Endothelial cell of umbilical vein (primary cell): ENCODE measurements around the gene ACSM2A. TPM values are rescaled to one million over a fixed set of nuclear protein-coding genes. Genes with fewer than 3 reads are reported as not detected.
A peak's percentile ranks its signal among the peaks of the same experiment; 100 is the strongest.
"Not testable (repeated sequence)": the region's sequence is repeated elsewhere in the genome, so short reads cannot be mapped to it uniquely, and the experiment has no call there.

Experiments used
- Bru-seq: library from RNA; stranded (reverse); fragments of 400-500 nt; gene quantifications from one replicate; lab custom pipeline; 2021; lab: Mats Ljungman, UMichigan
- BruChase-seq, 2 experiments: library from RNA; stranded (reverse); fragments of 400-500 nt; gene quantifications; one replicate each; lab custom pipeline; 2021; lab: Mats Ljungman, UMichigan
- BruUV-seq: library from RNA; stranded (reverse); fragments of 400-500 nt; replicated peaks from 2 replicates; lab custom pipeline; 2021; lab: Mats Ljungman, UMichigan
- CTCF ChIA-PET: fragments of 300-600, 350-600 bp; sonication (Branson Sonifier 250); formaldehyde crosslinking; loops from one replicate; lab custom pipeline; 2021; ENCODE audit warnings: antibody characterized with exemption, inconsistent platforms; lab: Charles Lee
- POLR2A ChIA-PET: fragments of 300-600, 350-600 bp; sonication (Branson Sonifier 250); formaldehyde crosslinking; loops from one replicate; lab custom pipeline; 2021; ENCODE audit warnings: antibody characterized with exemption, inconsistent platforms; lab: Charles Lee
- DNase-seq: peaks from one replicate; pipeline ENCODE4 v3.0.0-alpha.2; 2011; ENCODE audit warnings: low read depth, low spot score
- FAIRE-seq: peaks from 2 replicates; lab custom pipeline; 2011; peaks lifted over from hg19 to GRCh38; lab: Jason Lieb, UNC
- H2AFZ ChIP-seq: 2 replicates; pipeline ENCODE4 v1.6.0; 2012; ENCODE audit warnings: low read depth, low read length, control low read depth, inconsistent platforms
- H3K27ac ChIP-seq: 2 replicates; pipeline ENCODE4 v1.5.1; 2011; ENCODE audit warnings: low read depth, mild to moderate bottlenecking, control low read depth, low read length, moderate library complexity; ENCODE audit not compliant: insufficient read depth
- H3K27me3 ChIP-seq, 2 experiments: 2 replicates each; pipeline versions ENCODE4 v1.6.0 to v1.6.1; 2011; ENCODE audit warnings: low read length in 2 of 2, mixed read lengths in 1 of 2; ENCODE audit not compliant: control insufficient read depth in 2 of 2, insufficient read depth in 2 of 2
- H3K36me3 ChIP-seq, 2 experiments: 2 replicates in 1 of 2; 3 replicates in 1 of 2; pipeline ENCODE4 v1.5.1; 2011; ENCODE audit warnings: low read length in 2 of 2, mild to moderate bottlenecking in 1 of 2, moderate library complexity in 1 of 2; ENCODE audit not compliant: control insufficient read depth in 2 of 2, insufficient read depth in 2 of 2; ENCODE audit errors: extremely low read depth in 1 of 2
- H3K4me1 ChIP-seq: 3 replicates; pipeline ENCODE4 v1.5.1; 2011; ENCODE audit warnings: mild to moderate bottlenecking, low read length; ENCODE audit not compliant: control insufficient read depth, insufficient read depth; ENCODE audit errors: extremely low read depth
- H3K4me2 ChIP-seq: 2 replicates; pipeline ENCODE4 v1.6.1; 2011; ENCODE audit warnings: low read length, control low read depth, mixed read lengths; ENCODE audit not compliant: insufficient read depth
- H3K4me3 ChIP-seq, 3 experiments: fragments of 200-600 bp in 1 of 3; sonication (generic), shearing (Covaris generic) in 1 of 3; replicated peaks in 1 of 3; 2 replicates each; pipeline ENCODE4 v1.5.1; 2011 to 2016; ENCODE audit warnings: control low read depth in 3 of 3, low read length in 3 of 3, mild to moderate bottlenecking in 2 of 3, inconsistent platforms in 1 of 3, low read depth in 1 of 3, moderate library complexity in 1 of 3; ENCODE audit not compliant: insufficient read depth in 1 of 3
- H3K79me2 ChIP-seq: 2 replicates; pipeline ENCODE4 v1.6.0; 2012; ENCODE audit warnings: low read length, inconsistent platforms; ENCODE audit not compliant: control insufficient read depth, insufficient read depth
- H3K9ac ChIP-seq: replicated peaks from 2 replicates; pipeline ENCODE3; 2011; ENCODE audit warnings: low read length, control low read depth; ENCODE audit not compliant: insufficient read depth; ENCODE audit errors: extremely low read depth
- H3K9me1 ChIP-seq: replicated peaks from 3 replicates; pipeline ENCODE4 v1.6.0; 2011; ENCODE audit warnings: mild to moderate bottlenecking, low read length; ENCODE audit not compliant: control insufficient read depth, insufficient read depth; ENCODE audit errors: extremely low read depth
- H3K9me3 ChIP-seq: replicated peaks from 2 replicates; pipeline ENCODE4 v1.5.1; 2012; ENCODE audit warnings: low read length, inconsistent platforms; ENCODE audit not compliant: control insufficient read depth, insufficient read depth
- H4K20me1 ChIP-seq: replicated peaks from 2 replicates; pipeline ENCODE3; 2011; ENCODE audit warnings: mild to moderate bottlenecking, low read length; ENCODE audit not compliant: control insufficient read depth, insufficient read depth; ENCODE audit errors: extremely low read depth
- CTCF ChIP-seq, 2 donors: IDR thresholded peaks; 1 replicate in 1 of 2; 2 replicates in 1 of 2; pipeline ENCODE4 v1.5.1; 2011; ENCODE audit warnings: low read length in 2 of 2, mild to moderate bottlenecking in 2 of 2, moderate library complexity in 2 of 2, control low read depth in 1 of 2, inconsistent platforms in 1 of 2, low read depth in 1 of 2; ENCODE audit not compliant: insufficient read depth in 1 of 2; ENCODE audit errors: extremely low read depth in 1 of 2
- EZH2 ChIP-seq: IDR thresholded peaks from 2 replicates; pipeline ENCODE4 v1.6.1; 2012; ENCODE audit warnings: borderline replicate concordance, low read depth, mild to moderate bottlenecking, moderate library complexity, low read length, inconsistent platforms; ENCODE audit not compliant: severe bottlenecking
- FOS ChIP-seq: IDR thresholded peaks from 2 replicates; pipeline ENCODE4 v1.6.1; 2011; ENCODE audit warnings: mild to moderate bottlenecking, low read length, moderate library complexity, borderline replicate concordance; ENCODE audit not compliant: insufficient read depth
- GATA2 ChIP-seq: IDR thresholded peaks from 2 replicates; pipeline ENCODE4 v1.7.0; 2011; ENCODE audit warnings: low read depth, mild to moderate bottlenecking, moderate library complexity, mixed read lengths, low read length; ENCODE audit not compliant: insufficient read length, insufficient read depth
- JUN ChIP-seq: IDR thresholded peaks from 2 replicates; pipeline ENCODE4 v1.6.1; 2011; ENCODE audit warnings: borderline replicate concordance, low read depth; ENCODE audit not compliant: insufficient read length, insufficient read depth
- MAX ChIP-seq: IDR thresholded peaks from 2 replicates; pipeline ENCODE4 v1.6.1; 2011; ENCODE audit not compliant: insufficient read depth, insufficient read length
- MYC ChIP-seq: IDR thresholded peaks from one replicate; pipeline ENCODE4 v1.6.1; 2011; ENCODE audit warnings: mild to moderate bottlenecking, low read depth, low read length
- POLR2A ChIP-seq: IDR thresholded peaks from 2 replicates; pipeline ENCODE4 v1.6.1; 2012; ENCODE audit warnings: low read depth, mild to moderate bottlenecking, control low read depth, low read length
- POLR2AphosphoS5 ChIP-seq: IDR thresholded peaks from 2 replicates; pipeline ENCODE4 v1.6.1; 2012; ENCODE audit warnings: low read depth, mild to moderate bottlenecking, control low read depth, low read length, moderate library complexity; ENCODE audit not compliant: insufficient read depth
- dilution Hi-C: fragments of 300-500 bp; cut with MboI; formaldehyde crosslinking; loops from one replicate; pipeline ENCODE4 v1.15.0; 2019; ENCODE audit warnings: low sequenced_read_pairs; ENCODE audit not compliant: extremely low pct_ligation_motif_present
- intact Hi-C: fragments of 100-400 bp; cut with micrococcal nuclease; formaldehyde crosslinking; loops from one replicate; pipeline ENCODE4 v1.10.0; 2022
- long read RNA-seq: library from polyadenylated mRNA; stranded (forward); transcript quantifications from one replicate; pipeline ENCODE4 v2.0.0, GENCODE V29; 2021
- polyA minus RNA-seq, 3 experiments: library from RNA; depleted of rRNA, polyadenylated mRNA; stranded (reverse); fragments of >200 nt; gene quantifications; 1 replicate in 1 of 3; 2 replicates in 2 of 3; pipeline ENCODE4 v1.2.3, GENCODE V29; 2011
- polyA plus RNA-seq, 4 experiments: library from polyadenylated mRNA; depleted of rRNA in 3 of 4; stranded (reverse) in 3 of 4; unstranded in 1 of 4; fragments of >200 nt; gene quantifications; 2 replicates each; pipeline versions ENCODE4 v1.2.1 to v1.2.3, GENCODE V29; 2011 to 2012; ENCODE audit warnings: missing spikeins in 1 of 4
- total RNA-seq: library from RNA; stranded (reverse); gene quantifications from 2 replicates; pipeline ENCODE4 v1.2.3, GENCODE V29; 2021

ACSM2A gene
- not detected in 2 replicates for total RNA-seq
- polyA plus RNA-seq: 0.03 TPM in 1 of 2 replicates, not detected in the other
- 0.03 TPM in 2 replicates for polyA plus RNA-seq (2011; cell fraction: cytosol; rRNA removed)
- 0.07 and 0.08 TPM in 2 replicates for polyA plus RNA-seq (2011; cell fraction: nucleus; rRNA removed)
- not detected in 2 replicates for polyA plus RNA-seq (2012)
- polyA minus RNA-seq: not detected in 2 replicates
- not detected for polyA minus RNA-seq (2011; cell fraction: cytosol; rRNA and poly(A)+ RNA removed)
- not detected in 2 replicates for polyA minus RNA-seq (2011; cell fraction: nucleus; rRNA and poly(A)+ RNA removed)
- percentile 3 among the genes with signal in this experiment for Bru-seq, nascent RNA
- BruChase-seq, experiment 1, labeled RNA remaining after a 6-hour chase: not detected
- BruChase-seq, experiment 2, labeled RNA remaining after a 2-hour chase: not detected
- long read RNA-seq: 0 reads

GRCh38 chr16:20451364-20451763 lies at the start of gene ACSM2A:
TSS of gene ACSM2A (plus strand) at chr16:20451521. CDS start at chr16:20460115, 8,594 bp downstream.
- H3K9ac ChIP-seq, FAIRE-seq, CTCF ChIA-PET, intact Hi-C loops, H3K36me3 ChIP-seq, H3K27ac ChIP-seq, H3K9me1 ChIP-seq, dilution Hi-C loops, H3K79me2 ChIP-seq, POLR2A ChIA-PET, H3K27me3 ChIP-seq, BruUV-seq, H4K20me1 ChIP-seq, H3K4me3 ChIP-seq, DNase-seq, H3K4me1 ChIP-seq, H3K9me3 ChIP-seq, H3K4me2 ChIP-seq, H2AFZ ChIP-seq: not testable (repeated sequence)

GRCh38 chr16:20402651-20403050 lies 48.7 kb upstream of the ACSM2A start:
- FAIRE-seq (no peak), DNase-seq (no peak)
- H2AFZ ChIP-seq: no peak overlapping the region
- H3K9me3 ChIP-seq: no peaks in the 10 kb centered on the region
- intact Hi-C loops (no loop called here), dilution Hi-C loops (no loop called here)
- no peak for TF ChIP-seq MYC
- TF ChIP-seq CTCF (IDR thresholded peaks at IDR 0.05; ENCODE audit: extremely low read depth in 1 of 2, insufficient read depth in 1 of 2, low read depth in 1 of 2, low read length in 2 of 2): no peak
- TF ChIP-seq EZH2: no peak
- no peak for TF ChIP-seq GATA2
- no peak for TF ChIP-seq FOS
- no peak for TF ChIP-seq POLR2A
- TF ChIP-seq MAX: no peak
- no peak for TF ChIP-seq JUN
- no peak for TF ChIP-seq POLR2AphosphoS5
- H3K9me1 ChIP-seq: no peaks in the 10 kb centered on the region
- H3K27me3 ChIP-seq: no peaks in the 10 kb centered on the region
- H3K27ac ChIP-seq: no peak overlapping the region
- no peak overlapping the region for H3K4me3 ChIP-seq
- H3K79me2 ChIP-seq: no peaks in the 10 kb centered on the region
- no peak overlapping the region for H3K4me2 ChIP-seq
- no peaks in the 10 kb centered on the region for H3K4me1 ChIP-seq
- CTCF ChIA-PET: no interaction called here
- H4K20me1 ChIP-seq: no peaks in the 10 kb centered on the region
- BruUV-seq: no TSS peak
- no peaks in the 10 kb centered on the region for H3K36me3 ChIP-seq
- no peak overlapping the region for H3K9ac ChIP-seq
- POLR2A ChIA-PET: no interaction called here
